ENCODE measurements around the gene MROH8. TPM values are rescaled to one million over a fixed set of nuclear protein-coding genes. Genes with fewer than 3 reads are reported as not detected.

Gene MROH8
- total RNA-seq, 2 experiments from 2014 or later, result 1.3 to 5.7 TPM

GRCh38 chr20:37202267-37202943, 23.1 kb upstream of the MROH8 start:
- Histone ChIP-seq H3K9me3 (ENCODE audit: low read length) (no peaks in the 10 kb centered on the region), H3K36me3 (ENCODE audit: insufficient read depth, low read length) (peaks cover 99% of the 10 kb centered on the region), H3K4me2 (ENCODE audit: low read length) (no peak overlapping the region), H4K20me1 (ENCODE audit: insufficient read depth, low read length) (0 out of 2 replicates have a peak, but pooled peaks cover 5% of the 10 kb centered on the region), H3K9me2 (ENCODE audit: insufficient read depth, low read length) (no peaks in the 10 kb centered on the region), H3K79me2 (ENCODE audit: insufficient read depth, low read depth, low read length) (no peaks in the 10 kb centered on the region; the same call in 1 of the 2 replicates), H3K4me3 (ENCODE audit: low read depth, low read length, poor library complexity, severe bottlenecking) (no peak overlapping the region), H3K27ac (ENCODE audit: low read depth, low read length, poor library complexity, severe bottlenecking) (no peak overlapping the region), H3K4me1 (ENCODE audit: insufficient read depth, low read length, poor library complexity, severe bottlenecking) (no peaks in the 10 kb centered on the region), H2AFZ (ENCODE audit: low read length) (no peak overlapping the region)
- ChIA-PET POLR2A (no interaction called here), CTCF (ENCODE audit: unreplicated experiment) (no interaction called here)
- no TSS peak for BruUV-seq (replicated peaks)
- TF ChIP-seq EZH2phosphoT487 (IDR thresholded peaks at IDR 0.05; ENCODE audit: borderline replicate concordance, low read depth, low read length), result no peak
- TF ChIP-seq, protein P1, sequence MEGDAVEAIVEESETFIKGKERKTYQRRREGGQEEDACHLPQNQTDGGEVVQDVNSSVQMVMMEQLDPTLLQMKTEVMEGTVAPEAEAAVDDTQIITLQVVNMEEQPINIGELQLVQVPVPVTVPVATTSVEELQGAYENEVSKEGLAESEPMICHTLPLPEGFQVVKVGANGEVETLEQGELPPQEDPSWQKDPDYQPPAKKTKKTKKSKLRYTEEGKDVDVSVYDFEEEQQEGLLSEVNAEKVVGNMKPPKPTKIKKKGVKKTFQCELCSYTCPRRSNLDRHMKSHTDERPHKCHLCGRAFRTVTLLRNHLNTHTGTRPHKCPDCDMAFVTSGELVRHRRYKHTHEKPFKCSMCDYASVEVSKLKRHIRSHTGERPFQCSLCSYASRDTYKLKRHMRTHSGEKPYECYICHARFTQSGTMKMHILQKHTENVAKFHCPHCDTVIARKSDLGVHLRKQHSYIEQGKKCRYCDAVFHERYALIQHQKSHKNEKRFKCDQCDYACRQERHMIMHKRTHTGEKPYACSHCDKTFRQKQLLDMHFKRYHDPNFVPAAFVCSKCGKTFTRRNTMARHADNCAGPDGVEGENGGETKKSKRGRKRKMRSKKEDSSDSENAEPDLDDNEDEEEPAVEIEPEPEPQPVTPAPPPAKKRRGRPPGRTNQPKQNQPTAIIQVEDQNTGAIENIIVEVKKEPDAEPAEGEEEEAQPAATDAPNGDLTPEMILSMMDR (conservative IDR thresholded peaks at IDR 0.05; ENCODE audit: low read length), result peak; percentile 92
- DNase-seq (ENCODE audit: low spot score), result peak; percentile 32
- intact Hi-C loops (cut with micrococcal nuclease; ENCODE audit: unreplicated experiment), result loop anchor here (5.0 kb wide), 1 partner anchor 330 kb away; no protein-coding TSS in a partner anchor

GRCh38 chr20:37201827-37202162, 22.4 kb upstream of the MROH8 start:
- Histone ChIP-seq H4K20me1 (ENCODE audit: insufficient read depth, low read length) (0 out of 2 replicates have a peak, but pooled peaks cover 9% of the 10 kb centered on the region), H3K4me1 (ENCODE audit: insufficient read depth, low read length, poor library complexity, severe bottlenecking) (no peaks in the 10 kb centered on the region), H3K79me2 (ENCODE audit: insufficient read depth, low read depth, low read length) (peaks cover 5% of the 10 kb centered on the region), H2AFZ (ENCODE audit: low read length) (no peak overlapping the region), H3K4me3 (ENCODE audit: low read depth, low read length, poor library complexity, severe bottlenecking) (no peak overlapping the region), H3K36me3 (ENCODE audit: insufficient read depth, low read length) (peaks cover 99% of the 10 kb centered on the region), H3K27ac (ENCODE audit: low read depth, low read length, poor library complexity, severe bottlenecking) (no peak overlapping the region), H3K9me3 (ENCODE audit: low read length) (no peaks in the 10 kb centered on the region), H3K4me2 (ENCODE audit: low read length) (no peak overlapping the region), H3K9me2 (ENCODE audit: insufficient read depth, low read length) (no peaks in the 10 kb centered on the region)
- intact Hi-C loops (cut with micrococcal nuclease; ENCODE audit: unreplicated experiment), result loop anchor here (5.0 kb wide), 1 partner anchor 331 kb away; no protein-coding TSS in a partner anchor
- CTCF ChIA-PET (ENCODE audit: unreplicated experiment), result interaction anchor here (1.0 kb wide), 1 partner anchor 10 kb away, joined by 3 read pairs; no protein-coding TSS in a partner anchor
- no peak for DNase-seq (ENCODE audit: low spot score)
- no TSS peak for BruUV-seq (replicated peaks)
- no peak for TF ChIP-seq EZH2phosphoT487 (IDR thresholded peaks at IDR 0.05; ENCODE audit: borderline replicate concordance, low read depth, low read length)
- TF ChIP-seq, protein P1 (conservative IDR thresholded peaks at IDR 0.05; ENCODE audit: low read length), result no peak
- POLR2A ChIA-PET, result no interaction called here

Measured in OCI-LY7 (cell line).